A549 (cell line): ENCODE measurements around the gene TXN. TPM values are rescaled to one million over a fixed set of nuclear protein-coding genes. Genes with fewer than 3 reads are reported as not detected.
A peak's percentile ranks its signal among the peaks of the same experiment; 100 is the strongest.
"Not testable (repeated sequence)": the region's sequence is repeated elsewhere in the genome, so short reads cannot be mapped to it uniquely, and the experiment has no call there.

Source experiments
- ATAC-seq, 2 experiments: fragments of 200-7000 bp in 1 of 2; fragments of >200 bp in 1 of 2; cut with Nextera tagmentation in 1 of 2; cut with Tn5 transposase in 1 of 2; 3 replicates each; pipeline versions ENCODE4 v1.8.0 to v1.9.1; 2018 to 2020; ENCODE audit warnings: mild to moderate bottlenecking in 1 of 2, moderate library complexity in 1 of 2
- CTCF ChIA-PET: fragments of 300-600 bp; sonication (Branson Sonifier 250); formaldehyde crosslinking; extraction: SDS; loops from one replicate; lab custom pipeline; 2021; ENCODE audit warnings: antibody characterized with exemption, inconsistent platforms; lab: Yijun Ruan, JAX
- POLR2A ChIA-PET: fragments of 350-600 bp; formaldehyde crosslinking; extraction: SDS; loops from one replicate; lab custom pipeline; 2021; ENCODE audit warnings: antibody characterized with exemption, inconsistent platforms; lab: Yijun Ruan, JAX
- DNase-seq, 2 experiments: peaks; one replicate each; pipeline versions ENCODE4 v3.0.0 to v3.0.0-alpha.2; 2011 to 2016; ENCODE audit warnings: low read depth in 1 of 2, low spot score in 1 of 2
- FAIRE-seq: peaks from 2 replicates; lab custom pipeline; 2011; peaks lifted over from hg19 to GRCh38; lab: Jason Lieb, UNC
- H3K27ac ChIP-seq, 2 experiments: fragments of >200 bp; sonication (Bioruptor Twin); formaldehyde crosslinking; 3 replicates each; pipeline ENCODE4 v1.5.1; 2016 to 2017
- H3K4me1 ChIP-seq: fragments of >200 bp; sonication (Bioruptor Twin); formaldehyde crosslinking; 3 replicates; pipeline ENCODE4 v1.6.1; 2016
- H3K4me2 ChIP-seq: fragments of >200 bp; sonication (Bioruptor Twin); formaldehyde crosslinking; 3 replicates; pipeline ENCODE4 v1.6.1; 2016
- H3K4me3 ChIP-seq: fragments of >200 bp; sonication (Bioruptor Twin); formaldehyde crosslinking; 3 replicates; pipeline ENCODE4 v1.5.1; 2016
- H3K9me3 ChIP-seq: fragments of >200 bp; sonication (Bioruptor Twin); formaldehyde crosslinking; 3 replicates; pipeline ENCODE4 v1.6.1; 2016
- BCL3 ChIP-seq: fragments of >200 bp; sonication (Bioruptor Twin); formaldehyde crosslinking; IDR thresholded peaks from 3 replicates; pipeline ENCODE4 v1.6.1; 2016
- BHLHE40 ChIP-seq: IDR thresholded peaks from 2 replicates; pipeline ENCODE4 v1.6.1; 2012; ENCODE audit warnings: low read depth, low read length, inconsistent platforms
- EHF ChIP-seq: fragments of 250-450 bp; sonication (Bioruptor Pico); IDR thresholded peaks from 2 replicates; pipeline ENCODE4 v1.5.0; 2020; ENCODE audit warnings: mild to moderate bottlenecking
- FOSL2 ChIP-seq, 2 experiments: fragments of 450-650 bp in 1 of 2; fragments of >200 bp in 1 of 2; sonication (Bioruptor Twin) in 1 of 2; formaldehyde crosslinking; IDR thresholded peaks; 2 replicates each; pipeline versions ENCODE4 v1.5.0 to v1.6.1; 2016 to 2020; ENCODE audit warnings: mild to moderate bottlenecking in 1 of 2, moderate library complexity in 1 of 2
- GATA3 ChIP-seq: IDR thresholded peaks from 2 replicates; pipeline ENCODE4 v1.6.1; 2012; ENCODE audit warnings: borderline replicate concordance
- HES2 ChIP-seq: fragments of >200 bp; sonication (Bioruptor Twin); formaldehyde crosslinking; IDR thresholded peaks from 2 replicates; pipeline ENCODE4 v1.6.1; 2016
- KDM1A ChIP-seq: fragments of 200-600 bp; sonication (generic); IDR thresholded peaks from 2 replicates; pipeline ENCODE4 v1.6.1; 2016; ENCODE audit warnings: low read depth, mild to moderate bottlenecking
- PHF8 ChIP-seq: fragments of 200-600 bp; sonication (generic); IDR thresholded peaks from 2 replicates; pipeline ENCODE4 v1.6.1; 2016; ENCODE audit warnings: low read depth, mild to moderate bottlenecking, antibody characterized with exemption, moderate library complexity, borderline replicate concordance
- RAD21 ChIP-seq, 2 experiments: fragments of >200 bp in 1 of 2; sonication (Bioruptor Twin) in 1 of 2; formaldehyde crosslinking in 1 of 2; IDR thresholded peaks in 1 of 2; conservative IDR thresholded peaks in 1 of 2; 2 replicates in 1 of 2; 3 replicates in 1 of 2; pipeline ENCODE4 v1.6.1; 2012 to 2018; ENCODE audit warnings: inconsistent platforms in 1 of 2
- RNF2 ChIP-seq: fragments of 200-600 bp; sonication (generic); IDR thresholded peaks from 2 replicates; pipeline ENCODE4 v1.6.1; 2016; ENCODE audit warnings: low read depth, mild to moderate bottlenecking, antibody characterized with exemption, moderate library complexity, borderline replicate concordance
- SREBF2 ChIP-seq: fragments of 450-650 bp; IDR thresholded peaks from 2 replicates; pipeline ENCODE4 v1.6.1; 2014; ENCODE audit warnings: mild to moderate bottlenecking, moderate library complexity
- ZC3H11A ChIP-seq: fragments of 450-650 bp; IDR thresholded peaks from 2 replicates; pipeline ENCODE4 v1.6.1; 2014; ENCODE audit warnings: antibody characterized with exemption, mild to moderate bottlenecking
- WGBS: methylation state at CpG from one replicate; pipeline ENCODE4 v1.1.6; 2017; ENCODE audit errors: missing lambda C conversion rate; 5-methylcytosine and 5-hydroxymethylcytosine counted together
- polyA plus RNA-seq, 4 experiments: library from polyadenylated mRNA; depleted of rRNA in 3 of 4; stranded (reverse); fragments of >200 nt; fragmentation: RNase III in 1 of 4; extraction: RNeasy Plus Mini Kit Qiagen cat#74134 plus additional on column Dnase treatment in 1 of 4; gene quantifications; 2 replicates in 3 of 4; 3 replicates in 1 of 4; pipeline ENCODE4 v1.2.3, GENCODE V29; 2011 to 2017
- TF ChIP-seq, protein P1 (sequence below): fragments of 250-450 bp; sonication (Bioruptor Pico); IDR thresholded peaks from 2 replicates; pipeline ENCODE4 v1.5.0; 2021; ENCODE audit warnings: mild to moderate bottlenecking, moderate library complexity, borderline replicate concordance
- TF ChIP-seq, protein P2 (sequence below): IDR thresholded peaks from 2 replicates; pipeline ENCODE4 v1.6.1; 2012
- TF ChIP-seq, protein P3 (sequence below): fragments of >200 bp; sonication (Bioruptor Twin); formaldehyde crosslinking; IDR thresholded peaks from 3 replicates; pipeline ENCODE4 v1.5.1; 2016

TXN gene
- polyA plus RNA-seq, 2 of the 4 experiments (the other 2 are of a cell fraction): 1,309 to 1,626 TPM

DNA sequence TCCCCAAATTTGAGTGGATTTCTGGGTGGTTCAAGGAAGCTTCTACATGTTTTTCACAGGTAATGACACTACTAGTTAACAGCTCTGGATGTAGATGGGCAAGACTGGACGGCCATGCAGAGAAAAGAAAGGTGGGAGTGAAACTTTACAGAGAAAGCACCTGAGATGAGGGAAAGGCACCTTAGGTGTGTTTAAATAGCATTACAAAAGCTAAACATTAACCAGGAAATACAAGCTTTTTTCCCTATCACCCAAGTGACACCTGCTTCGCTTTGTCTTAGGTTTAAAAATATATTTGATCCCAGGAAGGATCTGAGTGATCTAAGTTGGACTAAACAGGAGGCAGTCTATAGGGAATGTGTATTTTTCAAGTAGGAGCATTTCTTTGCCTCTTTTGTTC is 56.7 kb downstream of the TXN start:
- ATAC-seq (no peak), DNase-seq (no peak), FAIRE-seq (no peak)
- POLR2A ChIA-PET: no interaction called here
- H3K4me3 ChIP-seq: no peak overlapping the region
- peaks cover 11% of the 10 kb centered on the region; the same call in 2 of the 3 replicates for H3K4me1 ChIP-seq
- no peak overlapping the region; a peak in 1 of 6 replicates for H3K27ac ChIP-seq
- TF ChIP-seq ZC3H11A (no peak), GATA3 (no peak), HES2 (no peak), BHLHE40 (no peak), PHF8 (no peak), EHF (CRISPR knock-in tag) (no peak), RNF2 (no peak)
- TF ChIP-seq, protein P1, sequence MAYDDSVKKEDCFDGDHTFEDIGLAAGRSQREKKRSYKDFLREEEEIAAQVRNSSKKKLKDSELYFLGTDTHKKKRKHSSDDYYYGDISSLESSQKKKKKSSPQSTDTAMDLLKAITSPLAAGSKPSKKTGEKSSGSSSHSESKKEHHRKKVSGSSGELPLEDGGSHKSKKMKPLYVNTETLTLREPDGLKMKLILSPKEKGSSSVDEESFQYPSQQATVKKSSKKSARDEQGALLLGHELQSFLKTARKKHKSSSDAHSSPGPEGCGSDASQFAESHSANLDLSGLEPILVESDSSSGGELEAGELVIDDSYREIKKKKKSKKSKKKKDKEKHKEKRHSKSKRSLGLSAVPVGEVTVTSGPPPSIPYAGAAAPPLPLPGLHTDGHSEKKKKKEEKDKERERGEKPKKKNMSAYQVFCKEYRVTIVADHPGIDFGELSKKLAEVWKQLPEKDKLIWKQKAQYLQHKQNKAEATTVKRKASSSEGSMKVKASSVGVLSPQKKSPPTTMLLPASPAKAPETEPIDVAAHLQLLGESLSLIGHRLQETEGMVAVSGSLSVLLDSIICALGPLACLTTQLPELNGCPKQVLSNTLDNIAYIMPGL (CRISPR knock-in tag): no peak
- TF ChIP-seq, protein P2, sequence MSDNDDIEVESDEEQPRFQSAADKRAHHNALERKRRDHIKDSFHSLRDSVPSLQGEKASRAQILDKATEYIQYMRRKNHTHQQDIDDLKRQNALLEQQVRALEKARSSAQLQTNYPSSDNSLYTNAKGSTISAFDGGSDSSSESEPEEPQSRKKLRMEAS: no peak
- CTCF ChIA-PET: interaction anchor here (3.5 kb wide), 1 partner anchor 19 kb away, joined by 9 read pairs; no protein-coding TSS in a partner anchor
- WGBS: 80% methylated on average over 2 of the region's 2 CpGs
- H3K4me2 ChIP-seq: no peak overlapping the region
- peaks cover 4% of the 10 kb centered on the region; the same call in 2 of the 3 replicates for H3K9me3 ChIP-seq

GRCh38 chr9:110198357-110198756 is 58.0 kb downstream of the TXN start:
- no peak for ATAC-seq
- peaks cover 4% of the 10 kb centered on the region; the same call in 2 of the 3 replicates for H3K9me3 ChIP-seq
- H3K27ac ChIP-seq: no peak overlapping the region
- no peak for DNase-seq
- H3K4me2 ChIP-seq: no peak overlapping the region
- POLR2A ChIA-PET: no interaction called here
- CTCF ChIA-PET: interaction anchor here (0.6 to 1.8 kb wide), 5 partner anchors 8 to 428 kb away, joined by 3 to 10 read pairs (median 3); no protein-coding TSS in a partner anchor
- WGBS: 84% methylated on average over 12 of the region's 12 CpGs
- H3K4me3 ChIP-seq: no peak overlapping the region
- no peak for FAIRE-seq
- TF ChIP-seq SREBF2: peak; percentile 16; the same call in 1 of the 2 replicates
- TF ChIP-seq KDM1A: no peak
- TF ChIP-seq, all 56 proteins: peak for 1
- H3K4me1 ChIP-seq: peaks cover 24% of the 10 kb centered on the region

DNA sequence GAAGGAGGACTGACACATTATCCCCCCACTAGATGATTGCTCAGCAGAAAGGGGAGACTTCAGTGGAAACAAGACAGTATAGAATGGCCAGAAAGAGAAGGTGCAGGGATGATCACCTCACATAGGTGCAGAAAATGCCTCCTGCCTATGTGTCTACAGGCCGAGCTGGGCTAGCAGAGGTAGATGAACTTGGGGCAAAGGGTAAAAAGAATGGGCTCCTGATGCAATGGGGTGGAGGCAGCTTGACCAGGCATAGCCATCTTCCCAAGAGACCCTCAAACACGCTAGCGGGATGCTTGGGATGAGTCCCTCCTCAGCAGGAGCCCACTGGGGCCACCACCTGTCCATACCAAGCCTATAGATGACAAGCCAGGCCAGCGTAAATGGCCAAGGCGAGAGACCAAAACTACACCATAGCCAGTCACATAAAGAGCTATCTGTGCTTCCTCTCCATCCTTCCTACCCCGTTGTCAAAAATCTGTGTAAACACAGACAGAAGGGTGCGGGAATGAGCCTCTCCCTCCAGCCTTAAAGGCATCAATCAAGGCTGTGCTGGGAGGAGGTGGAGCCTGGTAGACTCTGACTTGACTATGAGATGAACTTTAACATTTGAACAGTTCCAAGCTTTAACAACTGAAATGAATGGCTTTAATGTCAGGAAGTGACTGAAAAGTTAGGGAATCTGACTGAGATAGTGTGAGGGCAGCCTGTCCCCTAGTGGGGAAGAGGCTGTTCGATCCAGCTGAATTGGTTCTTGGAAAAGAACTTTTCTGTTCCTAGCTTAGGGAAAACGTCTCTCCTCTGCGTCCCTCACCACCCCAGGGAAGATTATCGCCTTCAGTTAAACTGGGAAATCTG is 58.7 kb downstream of the TXN start:
- peak in 1 of 2 experiments; percentile 21 for DNase-seq
- POLR2A ChIA-PET: no interaction called here
- H3K27ac ChIP-seq: no peak overlapping the region; a peak in 1 of 6 replicates
- H3K4me3 ChIP-seq: no peak overlapping the region
- peak; percentile 31 to 45; a peak in 3 of 6 replicates for ATAC-seq
- H3K9me3 ChIP-seq: peaks cover 4% of the 10 kb centered on the region; the same call in 2 of the 3 replicates
- H3K4me2 ChIP-seq: no peak overlapping the region
- TF ChIP-seq BCL3 (no peak), FOSL2 (IDR thresholded peaks at IDR 0.05) (no peak), FOSL2 (CRISPR knock-in tag; IDR thresholded peaks at IDR 0.05) (no peak), RAD21 (conservative IDR thresholded peaks at IDR 0.05 in 1 of 2, IDR thresholded peaks at IDR 0.05 in 1 of 2) (0 out of 5 replicates have a peak, but pooled peaks of 1 of the 2 experiments have one; percentile 24)
- TF ChIP-seq, protein P3, sequence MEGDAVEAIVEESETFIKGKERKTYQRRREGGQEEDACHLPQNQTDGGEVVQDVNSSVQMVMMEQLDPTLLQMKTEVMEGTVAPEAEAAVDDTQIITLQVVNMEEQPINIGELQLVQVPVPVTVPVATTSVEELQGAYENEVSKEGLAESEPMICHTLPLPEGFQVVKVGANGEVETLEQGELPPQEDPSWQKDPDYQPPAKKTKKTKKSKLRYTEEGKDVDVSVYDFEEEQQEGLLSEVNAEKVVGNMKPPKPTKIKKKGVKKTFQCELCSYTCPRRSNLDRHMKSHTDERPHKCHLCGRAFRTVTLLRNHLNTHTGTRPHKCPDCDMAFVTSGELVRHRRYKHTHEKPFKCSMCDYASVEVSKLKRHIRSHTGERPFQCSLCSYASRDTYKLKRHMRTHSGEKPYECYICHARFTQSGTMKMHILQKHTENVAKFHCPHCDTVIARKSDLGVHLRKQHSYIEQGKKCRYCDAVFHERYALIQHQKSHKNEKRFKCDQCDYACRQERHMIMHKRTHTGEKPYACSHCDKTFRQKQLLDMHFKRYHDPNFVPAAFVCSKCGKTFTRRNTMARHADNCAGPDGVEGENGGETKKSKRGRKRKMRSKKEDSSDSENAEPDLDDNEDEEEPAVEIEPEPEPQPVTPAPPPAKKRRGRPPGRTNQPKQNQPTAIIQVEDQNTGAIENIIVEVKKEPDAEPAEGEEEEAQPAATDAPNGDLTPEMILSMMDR: 0 out of 3 replicates have a peak, but pooled peaks have one; percentile 14
- H3K4me1 ChIP-seq: peaks cover 32% of the 10 kb centered on the region
- 78% methylated on average over 11 of the region's 11 CpGs for WGBS
- CTCF ChIA-PET: interaction anchor here (0.6 to 1.8 kb wide), 5 partner anchors 14 to 425 kb away, joined by 3 to 10 read pairs (median 4); no protein-coding TSS in a partner anchor
- FAIRE-seq: no peak

DNA sequence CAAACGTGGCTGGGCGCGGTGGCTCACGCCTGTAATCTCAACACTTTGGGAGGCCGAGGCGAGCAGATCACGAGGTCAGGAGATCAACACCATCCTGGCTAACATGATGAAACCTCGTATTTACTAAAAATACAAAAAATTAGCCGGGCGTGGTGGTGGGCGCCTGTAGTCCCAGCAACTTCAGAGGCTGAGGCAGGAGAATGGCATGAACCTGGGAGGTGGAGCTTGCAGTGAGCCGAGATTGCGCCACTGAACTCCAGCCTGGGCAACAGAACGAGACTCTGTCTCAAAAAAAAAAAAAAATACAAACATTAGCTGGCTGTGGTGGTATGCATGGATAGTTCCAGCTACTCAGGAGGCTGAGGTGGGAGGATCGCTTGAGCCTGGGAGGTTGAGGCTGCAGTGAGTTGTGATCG is 60.2 kb downstream of the TXN start:
- CTCF ChIA-PET: interaction anchor here (1.0 to 17.3 kb wide), 6 partner anchors 9 to 427 kb away, joined by 3 to 196 read pairs (median 4); no protein-coding TSS in a partner anchor
- 72% methylated on average over 16 of the region's 16 CpGs for WGBS
- H3K4me2 ChIP-seq, H3K9me3 ChIP-seq, H3K4me3 ChIP-seq, ATAC-seq, POLR2A ChIA-PET, FAIRE-seq, DNase-seq: not testable (repeated sequence)
- Histone ChIP-seq H3K4me1 (peaks cover 37% of the 10 kb centered on the region), H3K27ac (peak overlapping the region in 1 of 2 experiments; percentile 71; a peak in 2 of 6 replicates)
